Heart left ventricle (tissue), 13 donors: Measurements from ENCODE around the gene FBXL7.

ENCODE experiments used
- CTCF ChIP-seq, 12 donors: fragments of 200-600 bp; sonication (generic) in 4 of 12; IDR thresholded peaks; one replicate each; pipeline versions ENCODE4 v1.5.0 to v1.8.0; 2018 to 2022; ENCODE audit warnings: antibody characterized with exemption in 12 of 12, mild to moderate bottlenecking in 5 of 12
- POLR2A ChIP-seq, 2 donors: fragments of 450-650 bp; IDR thresholded peaks; one replicate each; pipeline ENCODE4 v1.6.1; 2017; ENCODE audit warnings: antibody characterized with exemption in 2 of 2, mild to moderate bottlenecking in 2 of 2, moderate library complexity in 2 of 2
- donor health status: ischemic (EF 13 %, LVEDD 7.1; RV severe dilation, severe dysfunction).
- donor health status: DM: no; HTN: yes; CAD: no.
- donor health status: DM: no; HTN: no; CAD: no.
- donor health status: ischemic (EF 25% LVEDD 6.9; RV normal size, moderate dysfunction).
- donor health status: ischemic (EF 25% LVEDD 5.7; RV mildly dilated, moderate dysfunction).
- donor health status: ischemic (EF 35%, LVEDD 5.7; RV mildly dilated, moderate dysfunction).
- donor health status: nonischemic (EF 11% LVEDD 7.7; RV severe dilation, severe dysfunction).
- donor health status: DM: yes; HTN: yes; CAD: no.
- donor health status: PGD.
- donor health status: ischemic (EF 29% LVEDD 5.4; RV normal size, mild dysfunction).
- donor health status: nonischemic (EF 23%, LVEDD 6.1; RV moderate dilation, normal function).

- TF ChIP-seq CTCF (IDR thresholded peaks at IDR 0.05) (no peak), POLR2A (IDR thresholded peaks at IDR 0.05) (no peak)
Measured at GRCh38 chr5:15886156-15886555, 386.2 kb downstream of the FBXL7 start.
